ENCODE measurements around the gene GALR2. TPM values are rescaled to one million over a fixed set of nuclear protein-coding genes. Genes with fewer than 3 reads are reported as not detected.
A peak's percentile ranks its signal among the peaks of the same experiment; 100 is the strongest.

GALR2 gene
- total and polyA plus RNA-seq, 10 of the 15 experiments (the other 5 are each of a cell fraction or from before 2014, with no cell fraction given), result 0.06 to 1.2 (median 0.22) TPM; not detected in 5

DNA sequence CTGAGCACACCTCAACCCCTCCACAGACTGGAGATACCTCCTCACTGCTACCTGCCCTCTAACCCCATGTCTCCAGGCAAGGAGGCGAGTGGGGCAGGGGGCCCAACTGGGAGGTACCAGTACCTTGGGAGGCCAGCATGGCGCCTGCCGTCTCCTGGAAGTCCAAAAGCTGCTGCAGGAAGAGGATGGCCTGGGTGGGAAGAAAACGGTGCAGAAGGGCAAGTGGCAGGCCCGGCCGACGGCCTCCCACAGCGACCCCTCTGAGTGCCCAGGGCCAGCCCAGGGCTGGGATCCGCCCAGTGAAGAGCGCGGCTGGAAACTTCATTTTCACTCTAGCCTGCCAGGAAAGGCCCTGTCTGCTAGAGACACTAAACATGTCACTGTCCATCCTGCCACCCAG lies 12.9 kb downstream of the GALR2 start (continued):
- TF ChIP-seq, protein P1, sequence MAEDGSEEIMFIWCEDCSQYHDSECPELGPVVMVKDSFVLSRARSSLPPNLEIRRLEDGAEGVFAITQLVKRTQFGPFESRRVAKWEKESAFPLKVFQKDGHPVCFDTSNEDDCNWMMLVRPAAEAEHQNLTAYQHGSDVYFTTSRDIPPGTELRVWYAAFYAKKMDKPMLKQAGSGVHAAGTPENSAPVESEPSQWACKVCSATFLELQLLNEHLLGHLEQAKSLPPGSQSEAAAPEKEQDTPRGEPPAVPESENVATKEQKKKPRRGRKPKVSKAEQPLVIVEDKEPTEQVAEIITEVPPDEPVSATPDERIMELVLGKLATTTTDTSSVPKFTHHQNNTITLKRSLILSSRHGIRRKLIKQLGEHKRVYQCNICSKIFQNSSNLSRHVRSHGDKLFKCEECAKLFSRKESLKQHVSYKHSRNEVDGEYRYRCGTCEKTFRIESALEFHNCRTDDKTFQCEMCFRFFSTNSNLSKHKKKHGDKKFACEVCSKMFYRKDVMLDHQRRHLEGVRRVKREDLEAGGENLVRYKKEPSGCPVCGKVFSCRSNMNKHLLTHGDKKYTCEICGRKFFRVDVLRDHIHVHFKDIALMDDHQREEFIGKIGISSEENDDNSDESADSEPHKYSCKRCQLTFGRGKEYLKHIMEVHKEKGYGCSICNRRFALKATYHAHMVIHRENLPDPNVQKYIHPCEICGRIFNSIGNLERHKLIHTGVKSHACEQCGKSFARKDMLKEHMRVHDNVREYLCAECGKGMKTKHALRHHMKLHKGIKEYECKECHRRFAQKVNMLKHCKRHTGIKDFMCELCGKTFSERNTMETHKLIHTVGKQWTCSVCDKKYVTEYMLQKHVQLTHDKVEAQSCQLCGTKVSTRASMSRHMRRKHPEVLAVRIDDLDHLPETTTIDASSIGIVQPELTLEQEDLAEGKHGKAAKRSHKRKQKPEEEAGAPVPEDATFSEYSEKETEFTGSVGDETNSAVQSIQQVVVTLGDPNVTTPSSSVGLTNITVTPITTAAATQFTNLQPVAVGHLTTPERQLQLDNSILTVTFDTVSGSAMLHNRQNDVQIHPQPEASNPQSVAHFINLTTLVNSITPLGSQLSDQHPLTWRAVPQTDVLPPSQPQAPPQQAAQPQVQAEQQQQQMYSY (CRISPR knock-in tag; IDR thresholded peaks at IDR 0.05), result no peak

DNA sequence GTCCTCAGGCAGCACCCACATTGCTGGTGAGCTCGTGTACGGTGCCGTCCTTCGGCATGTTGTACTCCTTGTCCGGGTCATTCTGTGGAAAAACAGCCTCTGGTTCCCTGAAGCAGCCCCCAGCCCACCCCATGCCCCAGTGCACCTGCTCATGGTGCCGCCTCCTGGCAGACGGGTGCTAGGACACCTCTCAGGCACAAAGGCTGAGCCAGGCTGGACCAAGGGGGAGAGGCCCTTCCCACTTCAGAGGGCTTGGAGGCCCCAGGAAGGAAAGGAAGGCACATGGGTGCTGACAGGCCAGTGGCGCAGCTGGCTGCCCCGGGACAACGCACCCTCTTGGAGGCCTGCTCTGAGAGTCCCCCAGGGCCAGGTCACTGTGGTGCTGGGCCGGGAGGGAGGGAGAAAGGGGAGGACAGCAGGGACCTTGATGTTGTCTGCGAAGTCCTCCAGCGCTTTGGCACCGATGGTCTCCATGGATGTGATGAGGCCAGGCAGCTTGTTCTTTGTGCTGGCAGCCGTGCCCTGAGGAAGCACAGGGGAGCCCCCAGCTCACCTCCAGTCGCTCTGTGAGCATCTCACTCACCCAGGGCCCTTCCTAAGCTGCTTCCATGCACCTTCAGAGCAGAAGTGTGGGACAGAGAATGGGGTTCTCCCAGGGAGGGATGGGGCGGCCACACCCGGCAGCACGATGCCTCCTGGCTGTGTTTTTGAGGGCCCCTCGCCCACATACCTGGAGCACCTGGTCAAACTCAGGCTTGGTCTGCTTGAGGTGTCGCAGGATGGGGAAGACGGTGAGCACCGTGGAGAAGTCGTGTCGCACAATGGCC lies 13.7 kb downstream of the GALR2 start:
- FAIRE-seq, result no peak
- no TSS peak for BruUV-seq (replicated peaks)
- H3K9ac ChIP-seq (ENCODE audit: control insufficient read depth, insufficient read depth, low read length), result no peak overlapping the region
- TF ChIP-seq, protein P2, sequence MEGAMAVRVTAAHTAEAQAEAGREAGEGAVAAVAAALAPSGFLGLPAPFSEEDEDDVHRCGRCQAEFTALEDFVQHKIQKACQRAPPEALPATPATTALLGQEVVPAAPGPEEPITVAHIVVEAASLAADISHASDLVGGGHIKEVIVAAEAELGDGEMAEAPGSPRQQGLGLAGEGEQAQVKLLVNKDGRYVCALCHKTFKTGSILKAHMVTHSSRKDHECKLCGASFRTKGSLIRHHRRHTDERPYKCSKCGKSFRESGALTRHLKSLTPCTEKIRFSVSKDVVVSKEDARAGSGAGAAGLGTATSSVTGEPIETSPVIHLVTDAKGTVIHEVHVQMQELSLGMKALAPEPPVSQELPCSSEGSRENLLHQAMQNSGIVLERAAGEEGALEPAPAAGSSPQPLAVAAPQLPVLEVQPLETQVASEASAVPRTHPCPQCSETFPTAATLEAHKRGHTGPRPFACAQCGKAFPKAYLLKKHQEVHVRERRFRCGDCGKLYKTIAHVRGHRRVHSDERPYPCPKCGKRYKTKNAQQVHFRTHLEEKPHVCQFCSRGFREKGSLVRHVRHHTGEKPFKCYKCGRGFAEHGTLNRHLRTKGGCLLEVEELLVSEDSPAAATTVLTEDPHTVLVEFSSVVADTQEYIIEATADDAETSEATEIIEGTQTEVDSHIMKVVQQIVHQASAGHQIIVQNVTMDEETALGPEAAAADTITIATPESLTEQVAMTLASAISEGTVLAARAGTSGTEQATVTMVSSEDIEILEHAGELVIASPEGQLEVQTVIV (IDR thresholded peaks at IDR 0.05; ENCODE audit: borderline replicate concordance, partially characterized antibody), result no peak
- TF ChIP-seq, protein P3, sequence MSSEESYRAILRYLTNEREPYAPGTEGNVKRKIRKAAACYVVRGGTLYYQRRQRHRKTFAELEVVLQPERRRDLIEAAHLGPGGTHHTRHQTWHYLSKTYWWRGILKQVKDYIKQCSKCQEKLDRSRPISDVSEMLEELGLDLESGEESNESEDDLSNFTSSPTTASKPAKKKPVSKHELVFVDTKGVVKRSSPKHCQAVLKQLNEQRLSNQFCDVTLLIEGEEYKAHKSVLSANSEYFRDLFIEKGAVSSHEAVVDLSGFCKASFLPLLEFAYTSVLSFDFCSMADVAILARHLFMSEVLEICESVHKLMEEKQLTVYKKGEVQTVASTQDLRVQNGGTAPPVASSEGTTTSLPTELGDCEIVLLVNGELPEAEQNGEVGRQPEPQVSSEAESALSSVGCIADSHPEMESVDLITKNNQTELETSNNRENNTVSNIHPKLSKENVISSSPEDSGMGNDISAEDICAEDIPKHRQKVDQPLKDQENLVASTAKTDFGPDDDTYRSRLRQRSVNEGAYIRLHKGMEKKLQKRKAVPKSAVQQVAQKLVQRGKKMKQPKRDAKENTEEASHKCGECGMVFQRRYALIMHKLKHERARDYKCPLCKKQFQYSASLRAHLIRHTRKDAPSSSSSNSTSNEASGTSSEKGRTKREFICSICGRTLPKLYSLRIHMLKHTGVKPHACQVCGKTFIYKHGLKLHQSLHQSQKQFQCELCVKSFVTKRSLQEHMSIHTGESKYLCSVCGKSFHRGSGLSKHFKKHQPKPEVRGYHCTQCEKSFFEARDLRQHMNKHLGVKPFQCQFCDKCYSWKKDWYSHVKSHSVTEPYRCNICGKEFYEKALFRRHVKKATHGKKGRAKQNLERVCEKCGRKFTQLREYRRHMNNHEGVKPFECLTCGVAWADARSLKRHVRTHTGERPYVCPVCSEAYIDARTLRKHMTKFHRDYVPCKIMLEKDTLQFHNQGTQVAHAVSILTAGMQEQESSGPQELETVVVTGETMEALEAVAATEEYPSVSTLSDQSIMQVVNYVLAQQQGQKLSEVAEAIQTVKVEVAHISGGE (CRISPR knock-in tag; IDR thresholded peaks at IDR 0.05), result no peak
- TF ChIP-seq STAT1 (conservative IDR thresholded peaks at IDR 0.05) (no peak), HCFC1 (IDR thresholded peaks at IDR 0.05; ENCODE audit: low read length) (no peak), HDAC6 (IDR thresholded peaks at IDR 0.05; ENCODE audit: unreplicated experiment) (no peak), TCF12 (IDR thresholded peaks at IDR 0.05; ENCODE audit: low read depth, low read length) (no peak), EGR1 (IDR thresholded peaks at IDR 0.05; ENCODE audit: borderline replicate concordance in 1 of 2, low read depth in 2 of 2, low read length in 2 of 2) (no peak)

More for the DNA sequence above, 13.7 kb downstream of the GALR2 start:
- no peak overlapping the region for H3K4me2 ChIP-seq (ENCODE audit: control insufficient read depth, insufficient read depth)
- ChIA-PET RAD21 (ENCODE audit: unreplicated experiment) (no interaction called here), POLR2A (no interaction called here), CTCF (interaction anchor here (0.6 kb wide), 1 partner anchor 74 kb away, joined by 3 read pairs; no protein-coding TSS in a partner anchor), SMC1A (ENCODE audit: uncharacterized antibody, unreplicated experiment) (no interaction called here)
- in situ Hi-C loops (cut with MboI) (no loop called here), intact Hi-C loops (cut with micrococcal nuclease; ENCODE audit: unreplicated experiment) (no loop called here)
- ATAC-seq (peak; percentile 28; the same call in 1 of the 3 replicates), DNase-seq (ENCODE audit: low read depth, low spot score) (no peak)
- WGBS (ENCODE audit: insufficient coverage, insufficient replicate concordance, low lambda C conversion rate, missing lambda C conversion rate), result 91% methylated on average over 24 of the region's 25 CpGs
- H4K20me1 ChIP-seq (ENCODE audit: control insufficient read depth, insufficient read depth), result no peaks in the 10 kb centered on the region
- H3K4me3 ChIP-seq, result no peak overlapping the region
- no peaks in the 10 kb centered on the region for H3K79me2 ChIP-seq (ENCODE audit: control insufficient read depth, insufficient read depth, low read length)
- H3K9me3 ChIP-seq (replicated peaks; ENCODE audit: control insufficient read depth, insufficient read depth, low read length), result no peaks in the 10 kb centered on the region
- no peak overlapping the region for H3K27ac ChIP-seq (ENCODE audit: control insufficient read depth, insufficient read depth)
- peaks cover 13 to 22% of the 10 kb centered on the region in 2 experiments; a peak in 3 of 4 replicates for H3K36me3 ChIP-seq (ENCODE audit: control insufficient read depth in 2 of 2, insufficient read depth in 2 of 2, low read length in 1 of 2)
- H2AFZ ChIP-seq (ENCODE audit: control insufficient read depth, low read depth, low read length), result no peak overlapping the region
- H3K4me1 ChIP-seq (ENCODE audit: control insufficient read depth, insufficient read depth, low read length), result no peaks in the 10 kb centered on the region
- H3K27me3 ChIP-seq (replicated peaks in 1 of 2; ENCODE audit: control insufficient read depth in 2 of 2, insufficient read depth in 2 of 2, low read length in 1 of 2), result no peaks in the 10 kb centered on the region

Data from GM12878 (cell line).